GM12892 (cell line): Measurements from ENCODE around the gene NKX2-8.

Source experiments
- POLR2A ChIP-seq: IDR thresholded peaks from 2 replicates; pipeline ENCODE4 v1.6.1; 2011; ENCODE audit warnings: low read depth, low read length, control low read depth
- POLR2AphosphoS5 ChIP-seq: IDR thresholded peaks from 2 replicates; pipeline ENCODE4 v1.6.1; 2011; ENCODE audit warnings: low read depth, low read length, control low read depth

DNA sequence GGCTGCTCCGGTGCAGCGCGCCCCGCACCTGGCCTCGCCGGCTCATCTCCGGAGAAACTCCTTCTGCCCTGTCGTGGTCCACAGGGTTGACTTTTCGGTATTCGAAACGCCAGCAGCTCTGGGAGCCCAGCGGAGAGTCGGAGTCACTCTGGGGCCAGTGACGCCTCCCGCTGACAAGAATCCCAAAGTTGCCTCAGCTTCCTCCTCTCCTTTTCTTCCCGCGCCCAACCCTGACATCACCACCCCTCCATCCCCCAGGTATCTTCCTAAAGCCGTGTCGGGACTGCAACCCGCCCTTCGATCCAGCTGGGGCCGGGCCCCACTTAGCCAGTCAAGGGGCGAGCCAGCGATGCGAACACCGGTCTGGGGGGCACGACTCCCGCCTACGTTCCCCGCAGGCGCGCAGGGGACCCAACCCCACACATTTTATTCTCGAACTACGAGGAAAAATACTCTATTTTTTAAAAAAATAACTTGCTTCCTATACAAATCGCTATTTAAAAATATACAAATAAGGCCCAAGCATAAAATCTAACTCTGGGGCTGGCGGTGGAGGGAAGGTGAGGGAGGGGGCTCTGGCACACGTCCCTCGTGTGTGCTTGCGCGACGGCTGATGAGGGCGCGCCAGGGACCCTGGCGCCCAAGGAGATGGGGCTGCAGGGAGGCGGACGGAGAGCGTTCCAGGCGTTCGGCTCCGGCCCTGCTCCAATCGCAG, 2.1 kb downstream of the NKX2-8 start:
- TF ChIP-seq POLR2AphosphoS5 = no peak
- TF ChIP-seq POLR2A = no peak
